Measurements from ENCODE around the gene RHCG. TPM values are rescaled to one million over a fixed set of nuclear protein-coding genes. Genes with fewer than 3 reads are reported as not detected.

The RHCG gene
- total RNA-seq, 1 donor from 2014 or later, result 247 TPM

DNA sequence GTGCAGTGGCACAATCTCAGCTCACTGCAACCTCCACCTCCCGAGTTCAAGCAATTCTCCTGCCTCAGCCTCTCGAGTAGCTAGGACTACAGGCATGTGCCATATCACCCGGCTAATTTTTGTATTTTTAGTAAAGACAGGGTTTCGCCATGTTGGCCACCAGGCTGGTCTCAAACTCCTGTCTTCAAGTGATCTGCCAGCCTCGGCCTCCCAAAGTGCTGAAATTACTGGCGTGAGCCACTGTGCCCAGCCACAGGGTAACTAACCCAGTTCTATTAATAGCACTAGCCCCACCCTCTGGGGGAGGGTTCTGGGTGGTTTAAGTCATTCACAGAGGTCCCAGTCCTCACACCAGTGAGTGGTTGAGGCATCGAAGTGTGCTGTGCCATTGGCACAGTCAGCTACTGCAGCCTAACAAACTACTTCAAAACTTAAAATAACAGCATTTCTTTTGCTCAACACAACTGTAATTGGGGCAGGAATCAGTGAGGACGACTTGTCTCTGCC, 44.0 kb downstream of the RHCG start:
- Histone ChIP-seq H3K36me3 (ENCODE audit: control insufficient read depth, insufficient read depth, low read length) (no peaks in the 10 kb centered on the region), H3K27me3 (ENCODE audit: control insufficient read depth, insufficient read depth, low read length) (peaks cover 2% of the 10 kb centered on the region), H3K4me3 (ENCODE audit: low read depth, low read length) (no peak overlapping the region)
- FAIRE-seq, result no peak
- DNase-seq (ENCODE audit: low read depth), result no peak
- TF ChIP-seq, protein P1, sequence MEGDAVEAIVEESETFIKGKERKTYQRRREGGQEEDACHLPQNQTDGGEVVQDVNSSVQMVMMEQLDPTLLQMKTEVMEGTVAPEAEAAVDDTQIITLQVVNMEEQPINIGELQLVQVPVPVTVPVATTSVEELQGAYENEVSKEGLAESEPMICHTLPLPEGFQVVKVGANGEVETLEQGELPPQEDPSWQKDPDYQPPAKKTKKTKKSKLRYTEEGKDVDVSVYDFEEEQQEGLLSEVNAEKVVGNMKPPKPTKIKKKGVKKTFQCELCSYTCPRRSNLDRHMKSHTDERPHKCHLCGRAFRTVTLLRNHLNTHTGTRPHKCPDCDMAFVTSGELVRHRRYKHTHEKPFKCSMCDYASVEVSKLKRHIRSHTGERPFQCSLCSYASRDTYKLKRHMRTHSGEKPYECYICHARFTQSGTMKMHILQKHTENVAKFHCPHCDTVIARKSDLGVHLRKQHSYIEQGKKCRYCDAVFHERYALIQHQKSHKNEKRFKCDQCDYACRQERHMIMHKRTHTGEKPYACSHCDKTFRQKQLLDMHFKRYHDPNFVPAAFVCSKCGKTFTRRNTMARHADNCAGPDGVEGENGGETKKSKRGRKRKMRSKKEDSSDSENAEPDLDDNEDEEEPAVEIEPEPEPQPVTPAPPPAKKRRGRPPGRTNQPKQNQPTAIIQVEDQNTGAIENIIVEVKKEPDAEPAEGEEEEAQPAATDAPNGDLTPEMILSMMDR (IDR thresholded peaks at IDR 0.05; ENCODE audit: insufficient read depth, low read length, severe bottlenecking), result no peak

GRCh38 chr15:89451846-89452245, 44.5 kb downstream of the RHCG start:
- TF ChIP-seq, protein P1 (IDR thresholded peaks at IDR 0.05; ENCODE audit: insufficient read depth, low read length, severe bottlenecking), result no peak
- DNase-seq (ENCODE audit: low read depth), result no peak
- H3K27me3 ChIP-seq (ENCODE audit: control insufficient read depth, insufficient read depth, low read length), result peaks cover 2% of the 10 kb centered on the region
- no peaks in the 10 kb centered on the region for H3K36me3 ChIP-seq (ENCODE audit: control insufficient read depth, insufficient read depth, low read length)
- FAIRE-seq, result no peak
- H3K4me3 ChIP-seq (ENCODE audit: low read depth, low read length), result no peak overlapping the region

- H3K36me3 ChIP-seq (ENCODE audit: control insufficient read depth, insufficient read depth, low read length), result no peaks in the 10 kb centered on the region
- DNase-seq (ENCODE audit: low read depth), result no peak
- peaks cover 2% of the 10 kb centered on the region for H3K27me3 ChIP-seq (ENCODE audit: control insufficient read depth, insufficient read depth, low read length)
- TF ChIP-seq, protein P1 (IDR thresholded peaks at IDR 0.05; ENCODE audit: insufficient read depth, low read length, severe bottlenecking), result no peak
- FAIRE-seq, result no peak
- H3K4me3 ChIP-seq (ENCODE audit: low read depth, low read length), result no peak overlapping the region
Observed at GRCh38 chr15:89450076-89451006, 46.0 kb downstream of the RHCG start.

GRCh38 chr15:89448825-89449224, 47.6 kb downstream of the RHCG start:
- Histone ChIP-seq H3K27me3 (ENCODE audit: control insufficient read depth, insufficient read depth, low read length) (peaks cover 2% of the 10 kb centered on the region), H3K36me3 (ENCODE audit: control insufficient read depth, insufficient read depth, low read length) (no peaks in the 10 kb centered on the region), H3K4me3 (ENCODE audit: low read depth, low read length) (no peak overlapping the region)
- TF ChIP-seq, protein P1 (IDR thresholded peaks at IDR 0.05; ENCODE audit: insufficient read depth, low read length, severe bottlenecking), result no peak
- DNase-seq (ENCODE audit: low read depth) (no peak), FAIRE-seq (no peak)

DNA sequence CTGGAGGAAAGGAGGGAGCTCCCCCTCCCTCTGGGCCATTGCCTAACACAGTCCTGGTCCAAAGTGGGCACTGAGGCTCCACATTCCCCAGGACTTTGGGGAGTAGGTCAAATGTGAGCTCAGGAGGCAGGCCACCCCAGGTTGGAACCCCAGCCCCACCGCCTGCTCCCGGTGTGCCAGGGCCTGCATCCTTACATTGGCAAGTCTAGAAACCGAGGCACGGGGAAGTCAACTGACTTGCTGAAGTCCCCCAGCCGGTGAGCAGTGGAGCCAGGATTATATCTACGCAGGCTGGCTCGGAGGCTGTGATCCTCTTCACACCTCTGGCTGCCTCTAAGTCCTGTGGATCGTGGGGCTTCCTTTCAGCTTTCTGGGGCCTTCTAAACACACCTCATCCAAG, 48.7 kb downstream of the RHCG start:
- H3K36me3 ChIP-seq (ENCODE audit: control insufficient read depth, insufficient read depth, low read length), result no peaks in the 10 kb centered on the region
- TF ChIP-seq, protein P1 (IDR thresholded peaks at IDR 0.05; ENCODE audit: insufficient read depth, low read length, severe bottlenecking), result no peak
- H3K4me3 ChIP-seq (ENCODE audit: low read depth, low read length), result no peak overlapping the region
- H3K27me3 ChIP-seq (ENCODE audit: control insufficient read depth, insufficient read depth, low read length), result peaks cover 2% of the 10 kb centered on the region
- DNase-seq (ENCODE audit: low read depth), result no peak
- no peak for FAIRE-seq

All from bronchial epithelial cell (primary cell).